ENCODE data around the gene CTAGE9.
"Not testable (repeated sequence)": the region's sequence is repeated elsewhere in the genome, so short reads cannot be mapped to it uniquely, and the experiment has no call there.

CTAGE9 gene

DNA sequence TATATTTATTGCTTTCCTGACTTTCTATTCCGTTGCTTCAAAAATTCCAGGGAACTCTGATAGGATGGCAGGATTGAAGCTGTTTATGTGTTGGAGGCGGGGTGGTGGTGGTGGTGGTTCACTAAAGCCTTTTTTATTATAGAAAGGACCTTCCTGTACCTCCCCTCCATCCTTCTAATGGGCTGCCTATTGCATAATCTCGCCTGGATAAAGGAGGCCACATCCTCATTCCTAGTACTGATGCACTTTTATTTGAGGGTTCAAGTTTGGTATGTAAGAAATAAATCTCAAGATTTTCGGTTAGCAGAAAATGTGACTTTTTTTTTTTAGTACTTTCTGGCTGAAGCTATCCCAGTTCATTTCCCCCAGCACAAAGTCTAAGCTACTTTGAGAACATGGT is 18.7 kb upstream of the CTAGE9 start:
- no peaks in the 10 kb centered on the region for H3K4me1 ChIP-seq (ENCODE audit: control insufficient read depth, insufficient read depth, low read length, poor library complexity, severe bottlenecking)
- no peak overlapping the region for H3K4me3 ChIP-seq (ENCODE audit: extremely low read depth, insufficient read depth, low read length, poor library complexity, severe bottlenecking)
- no peaks in the 10 kb centered on the region for H3K9me3 ChIP-seq (ENCODE audit: control insufficient read depth, low read length)
- H3K27ac ChIP-seq (ENCODE audit: low read depth, low read length, severe bottlenecking), result no peak overlapping the region
- WGBS, 2 experiments (ENCODE audit: insufficient coverage in 2 of 2), result no CpG with 5 or more reads among the region's 4 CpGs
- H3K36me3 ChIP-seq (ENCODE audit: control insufficient read depth, insufficient read depth, low read length), result no peaks in the 10 kb centered on the region

- Histone ChIP-seq H3K4me1 (ENCODE audit: control insufficient read depth, insufficient read depth, low read length, poor library complexity, severe bottlenecking) (no peaks in the 10 kb centered on the region), H3K27ac (ENCODE audit: low read depth, low read length, severe bottlenecking) (no peak overlapping the region), H3K9me3 (ENCODE audit: control insufficient read depth, low read length) (no peaks in the 10 kb centered on the region), H3K4me3 (ENCODE audit: extremely low read depth, insufficient read depth, low read length, poor library complexity, severe bottlenecking) (no peak overlapping the region), H3K36me3 (ENCODE audit: control insufficient read depth, insufficient read depth, low read length) (no peaks in the 10 kb centered on the region)
- 50% methylated on average over 1 of the region's 3 CpGs; no CpG with 5 or more reads in 1 of the 2 experiments for WGBS, 2 experiments (ENCODE audit: insufficient coverage in 2 of 2)
Observed at GRCh38 chr6:131728296-131728939, 17.6 kb upstream of the CTAGE9 start.

DNA sequence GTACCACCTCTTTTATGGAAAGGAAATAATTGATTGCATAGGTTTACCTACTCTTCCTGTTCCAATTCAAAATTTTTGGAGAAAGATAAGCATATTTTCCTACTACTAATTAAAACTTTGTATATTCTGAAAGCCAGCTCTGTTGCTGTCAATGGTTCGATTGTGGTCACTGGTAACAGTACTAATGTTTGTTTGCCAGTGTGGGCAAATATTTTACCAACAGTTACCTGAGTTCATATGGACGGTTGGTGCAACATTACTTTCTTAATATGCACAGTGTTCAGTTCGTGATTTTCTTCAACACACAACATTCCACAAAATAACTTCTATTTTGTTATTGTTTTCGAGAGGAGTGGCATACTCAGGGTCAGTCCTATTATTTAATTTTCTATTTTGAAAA is 17.1 kb upstream of the CTAGE9 start:
- Histone ChIP-seq H3K9me3 (ENCODE audit: control insufficient read depth, low read length) (no peaks in the 10 kb centered on the region), H3K4me3 (ENCODE audit: extremely low read depth, insufficient read depth, low read length, poor library complexity, severe bottlenecking) (no peak overlapping the region), H3K27ac (ENCODE audit: low read depth, low read length, severe bottlenecking) (no peak overlapping the region), H3K4me1 (ENCODE audit: control insufficient read depth, insufficient read depth, low read length, poor library complexity, severe bottlenecking) (no peaks in the 10 kb centered on the region), H3K36me3 (ENCODE audit: control insufficient read depth, insufficient read depth, low read length) (no peaks in the 10 kb centered on the region)
- WGBS, 2 experiments (ENCODE audit: insufficient coverage in 2 of 2), result no CpG with 5 or more reads among the region's 4 CpGs

DNA sequence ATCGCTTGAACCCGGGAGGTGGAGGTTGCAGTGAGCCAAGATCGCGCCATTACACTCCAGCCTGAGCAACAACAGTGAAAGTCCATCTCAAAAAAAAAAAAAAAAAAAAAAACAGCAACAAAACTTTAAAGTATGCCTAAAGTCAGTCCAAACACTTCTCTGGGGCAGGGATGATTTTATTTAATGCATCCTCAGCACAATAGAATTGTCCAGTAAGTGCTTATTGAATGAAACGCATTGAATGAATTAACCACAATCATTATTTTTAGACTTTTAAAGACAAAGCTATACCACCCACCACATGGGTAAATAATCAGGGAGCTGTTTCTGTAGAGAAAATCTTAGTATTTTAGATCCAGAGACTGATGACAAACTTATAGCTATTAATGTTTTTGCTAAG is 16.6 kb upstream of the CTAGE9 start:
- Histone ChIP-seq H3K4me3 (ENCODE audit: extremely low read depth, insufficient read depth, low read length, poor library complexity, severe bottlenecking) (no peak overlapping the region), H3K4me1 (ENCODE audit: control insufficient read depth, insufficient read depth, low read length, poor library complexity, severe bottlenecking) (no peaks in the 10 kb centered on the region), H3K27ac (ENCODE audit: low read depth, low read length, severe bottlenecking) (no peak overlapping the region), H3K9me3 (ENCODE audit: control insufficient read depth, low read length) (no peaks in the 10 kb centered on the region), H3K36me3 (ENCODE audit: control insufficient read depth, insufficient read depth, low read length) (no peaks in the 10 kb centered on the region)
- no CpG with 5 or more reads among the region's 5 CpGs for WGBS, 2 experiments (ENCODE audit: insufficient coverage in 2 of 2)

DNA sequence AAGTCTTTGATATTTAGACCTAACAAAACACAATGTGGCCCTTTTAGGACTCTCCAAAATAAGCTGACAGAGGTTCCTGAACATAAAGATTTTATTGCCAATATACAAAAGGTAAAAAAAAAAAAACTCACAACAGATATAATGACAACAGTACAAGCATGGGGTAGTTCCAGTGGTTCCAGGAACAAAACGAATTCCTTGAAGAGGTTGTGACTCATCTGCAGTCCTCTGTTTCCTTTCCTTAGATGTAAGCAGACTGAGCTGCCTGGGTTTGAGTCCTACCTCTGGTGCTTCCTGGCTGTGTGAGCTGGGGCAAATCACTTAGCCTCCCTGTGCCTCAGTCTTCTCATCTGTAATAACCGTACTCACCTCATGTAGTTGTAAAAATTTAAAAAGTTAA is 13.3 kb upstream of the CTAGE9 start:
- Histone ChIP-seq H3K4me1 (ENCODE audit: control insufficient read depth, insufficient read depth, low read length, poor library complexity, severe bottlenecking) (no peaks in the 10 kb centered on the region), H3K27ac (ENCODE audit: low read depth, low read length, severe bottlenecking) (no peak overlapping the region), H3K9me3 (ENCODE audit: control insufficient read depth, low read length) (no peaks in the 10 kb centered on the region), H3K36me3 (ENCODE audit: control insufficient read depth, insufficient read depth, low read length) (no peaks in the 10 kb centered on the region), H3K4me3 (ENCODE audit: extremely low read depth, insufficient read depth, low read length, poor library complexity, severe bottlenecking) (no peak overlapping the region)
- 43 to 46% methylated on average over 1 of the region's 2 CpGs for WGBS, 2 experiments (ENCODE audit: insufficient coverage in 2 of 2)

DNA sequence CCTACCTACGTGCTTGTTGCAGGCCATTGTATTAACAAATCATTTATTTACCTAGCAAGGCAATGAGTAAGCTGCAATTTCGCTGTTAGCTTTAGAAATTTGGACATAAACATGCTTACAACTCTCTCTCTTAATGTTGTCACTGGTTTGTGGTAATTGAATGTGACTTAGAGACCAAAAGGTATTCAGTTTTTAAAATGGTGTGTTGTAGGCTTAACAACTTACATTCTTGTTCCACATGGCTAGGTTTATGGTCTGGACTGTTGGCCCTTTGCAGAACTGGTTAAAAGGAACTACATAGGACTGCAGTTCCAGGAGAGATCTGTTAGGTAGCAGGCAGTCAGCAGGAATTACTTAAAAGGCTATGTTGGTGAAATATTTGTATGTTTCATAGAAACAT is 10.3 kb upstream of the CTAGE9 start:
- no peaks in the 10 kb centered on the region for H3K4me1 ChIP-seq (ENCODE audit: control insufficient read depth, insufficient read depth, low read length, poor library complexity, severe bottlenecking)
- H3K36me3 ChIP-seq (ENCODE audit: control insufficient read depth, insufficient read depth, low read length), result no peaks in the 10 kb centered on the region
- H3K4me3 ChIP-seq (ENCODE audit: extremely low read depth, insufficient read depth, low read length, poor library complexity, severe bottlenecking), result no peak overlapping the region
- no peak overlapping the region for H3K27ac ChIP-seq (ENCODE audit: low read depth, low read length, severe bottlenecking)
- no CpG with 5 or more reads among the region's 2 CpGs for WGBS, 2 experiments (ENCODE audit: insufficient coverage in 2 of 2)
- H3K9me3 ChIP-seq (ENCODE audit: control insufficient read depth, low read length), result no peaks in the 10 kb centered on the region

GRCh38 chr6:131717836-131718542 is 7.2 kb upstream of the CTAGE9 start:
- 75 to 77% methylated on average over 1 to 2 of the region's 3 CpGs for WGBS, 2 experiments (ENCODE audit: insufficient coverage in 2 of 2)
- Histone ChIP-seq H3K36me3 (ENCODE audit: control insufficient read depth, insufficient read depth, low read length) (no peaks in the 10 kb centered on the region), H3K27ac (ENCODE audit: low read depth, low read length, severe bottlenecking) (no peak overlapping the region), H3K9me3 (ENCODE audit: control insufficient read depth, low read length) (no peaks in the 10 kb centered on the region), H3K4me1 (ENCODE audit: control insufficient read depth, insufficient read depth, low read length, poor library complexity, severe bottlenecking) (no peaks in the 10 kb centered on the region), H3K4me3 (ENCODE audit: extremely low read depth, insufficient read depth, low read length, poor library complexity, severe bottlenecking) (no peak overlapping the region)

GRCh38 chr6:131715567-131715966 is 4.8 kb upstream of the CTAGE9 start:
- not testable (repeated sequence) for H3K9me3 ChIP-seq (ENCODE audit: control insufficient read depth, low read length); H3K27ac ChIP-seq (ENCODE audit: low read depth, low read length, severe bottlenecking); H3K36me3 ChIP-seq (ENCODE audit: control insufficient read depth, insufficient read depth, low read length); H3K4me3 ChIP-seq (ENCODE audit: extremely low read depth, insufficient read depth, low read length, poor library complexity, severe bottlenecking); H3K4me1 ChIP-seq (ENCODE audit: control insufficient read depth, insufficient read depth, low read length, poor library complexity, severe bottlenecking)
- no CpG with 5 or more reads among the region's 6 CpGs for WGBS, 2 experiments (ENCODE audit: insufficient coverage in 2 of 2)

DNA sequence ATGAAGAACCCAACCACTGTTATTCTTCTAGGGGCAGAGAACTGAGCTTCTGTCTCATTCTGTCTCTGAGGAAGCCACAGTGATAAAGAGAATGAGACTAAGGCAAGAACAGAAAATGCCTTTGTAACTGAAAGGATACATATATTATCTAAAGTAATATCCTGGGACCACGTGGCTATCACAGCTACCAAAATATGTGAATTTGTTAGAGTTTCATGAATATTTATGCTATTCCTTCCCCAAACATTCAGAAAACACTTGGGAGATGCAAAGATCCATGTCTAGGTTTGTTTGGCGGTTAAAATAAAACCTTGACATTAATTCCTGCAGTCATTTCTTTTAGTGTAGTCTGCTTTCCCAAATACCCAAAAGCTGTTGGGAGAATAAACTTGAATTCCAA is 6.9 kb downstream of the CTAGE9 start:
- no CpG with 5 or more reads among the region's 2 CpGs for WGBS, 2 experiments (ENCODE audit: insufficient coverage in 2 of 2)

DNA sequence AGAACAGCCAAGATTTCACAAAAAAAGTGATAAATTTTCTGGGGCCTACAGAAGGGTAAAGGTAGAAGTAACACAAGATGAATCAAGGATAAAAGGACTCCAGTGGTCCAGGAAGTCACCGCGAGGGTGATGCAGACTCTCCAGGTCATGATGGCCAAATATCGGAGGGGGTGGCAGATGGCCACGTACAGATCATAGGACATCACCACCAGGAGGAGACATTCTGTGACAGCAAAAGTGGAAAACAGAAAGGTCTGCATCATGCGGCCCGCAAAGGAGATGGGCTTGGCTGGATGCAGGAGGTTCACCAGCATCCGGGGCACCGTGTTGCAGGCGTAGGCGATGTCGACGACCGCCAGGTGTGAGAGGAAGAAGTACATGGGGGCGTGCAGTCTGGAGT is 10.0 kb downstream of the CTAGE9 start:
- not testable (repeated sequence) for H3K36me3 ChIP-seq (ENCODE audit: control insufficient read depth, insufficient read depth, low read length); H3K9me3 ChIP-seq (ENCODE audit: control insufficient read depth, low read length); H3K4me1 ChIP-seq (ENCODE audit: control insufficient read depth, insufficient read depth, low read length, poor library complexity, severe bottlenecking); H3K27ac ChIP-seq (ENCODE audit: low read depth, low read length, severe bottlenecking); H3K4me3 ChIP-seq (ENCODE audit: extremely low read depth, insufficient read depth, low read length, poor library complexity, severe bottlenecking)
- WGBS, 2 experiments (ENCODE audit: insufficient coverage in 2 of 2), result no CpG with 5 or more reads among the region's 14 CpGs

More for the DNA sequence above, 6.9 kb downstream of the CTAGE9 start:
- not testable (repeated sequence) for H3K4me3 ChIP-seq (ENCODE audit: extremely low read depth, insufficient read depth, low read length, poor library complexity, severe bottlenecking); H3K27ac ChIP-seq (ENCODE audit: low read depth, low read length, severe bottlenecking); H3K4me1 ChIP-seq (ENCODE audit: control insufficient read depth, insufficient read depth, low read length, poor library complexity, severe bottlenecking); H3K36me3 ChIP-seq (ENCODE audit: control insufficient read depth, insufficient read depth, low read length); H3K9me3 ChIP-seq (ENCODE audit: control insufficient read depth, low read length)

GRCh38 chr6:131696956-131697355 is 13.9 kb downstream of the CTAGE9 start:
- Histone ChIP-seq H3K27ac (ENCODE audit: low read depth, low read length, severe bottlenecking) (no peak overlapping the region), H3K36me3 (ENCODE audit: control insufficient read depth, insufficient read depth, low read length) (no peaks in the 10 kb centered on the region), H3K4me3 (ENCODE audit: extremely low read depth, insufficient read depth, low read length, poor library complexity, severe bottlenecking) (no peak overlapping the region), H3K4me1 (ENCODE audit: control insufficient read depth, insufficient read depth, low read length, poor library complexity, severe bottlenecking) (no peaks in the 10 kb centered on the region), H3K9me3 (ENCODE audit: control insufficient read depth, low read length) (no peaks in the 10 kb centered on the region)
- 97 to 98% methylated on average over 6 to 7 of the region's 7 CpGs for WGBS, 2 experiments (ENCODE audit: insufficient coverage in 2 of 2)

Data from mesodermal cell (in vitro differentiated cells).